ENCODE results near the gene NEK10. TPM values are rescaled to one million over a fixed set of nuclear protein-coding genes. Genes with fewer than 3 reads are reported as not detected.
A peak's percentile ranks its signal among the peaks of the same experiment; 100 is the strongest.

The NEK10 gene
- polyA plus RNA-seq, 2 of the 4 experiments (the other 2 are of a cell fraction) = 1.7 to 2.9 TPM

GRCh38 chr3:27312044-27312668 is 57.0 kb downstream of the NEK10 start (continued):
- peak; percentile 84 for TF ChIP-seq CTCF (IDR thresholded peaks at IDR 0.05)
- no peak for TF ChIP-seq KDM5A (IDR thresholded peaks at IDR 0.05)
- no peak for TF ChIP-seq HOXA7 (CRISPR knock-in tag; IDR thresholded peaks at IDR 0.05)

- H3K9me3 ChIP-seq = peaks cover 11% of the 10 kb centered on the region; the same call in 1 of the 3 replicates
- H3K4me1 ChIP-seq = peaks cover 24% of the 10 kb centered on the region
- 1% methylated on average over 5 of the region's 5 CpGs for WGBS (ENCODE audit: missing lambda C conversion rate)
- peak overlapping the region; percentile 65 to 77 for H3K27ac ChIP-seq
- ChIA-PET POLR2A (interaction anchor here (1.0 kb wide), 1 partner anchor 173 kb away, joined by 4 read pairs; the partner anchor contains the start of gene SLC4A7), CTCF (interaction anchor here (0.7 to 3.2 kb wide), 18 partner anchors 14 to 1011 kb away, joined by 3 to 19 read pairs (median 4); partner anchors contain the start of gene EOMES)
- peak; percentile 99 for ATAC-seq
- TF ChIP-seq HOXB13 (CRISPR knock-in tag; IDR thresholded peaks at IDR 0.05; ENCODE audit: low read depth) = no peak
- no peak for TF ChIP-seq POLR2AphosphoS2 (conservative IDR thresholded peaks at IDR 0.05; ENCODE audit: low read length)
- TF ChIP-seq JUNB (IDR thresholded peaks at IDR 0.05) = peak; percentile 59; the same call in 1 of the 2 replicates
- peak; percentile 66 for TF ChIP-seq FOSL2 (IDR thresholded peaks at IDR 0.05)
- TF ChIP-seq FOSL2 (CRISPR knock-in tag; IDR thresholded peaks at IDR 0.05) = peak; percentile 89
- no peak for TF ChIP-seq RARB (CRISPR knock-in tag; IDR thresholded peaks at IDR 0.05)
- TF ChIP-seq CHD4 (IDR thresholded peaks at IDR 0.05; ENCODE audit: borderline replicate concordance) = no peak
- TF ChIP-seq REST (IDR thresholded peaks at IDR 0.05) = no peak
- TF ChIP-seq CBX2 (IDR thresholded peaks at IDR 0.05; ENCODE audit: borderline replicate concordance, low read depth) = no peak
- TF ChIP-seq MAX (IDR thresholded peaks at IDR 0.05) = peak; percentile 49; the same call in 1 of the 2 replicates
- peak in 1 of 2 experiments; percentile 11; a peak in 1 of 5 replicates for TF ChIP-seq RAD21 (conservative IDR thresholded peaks at IDR 0.05 in 1 of 2, IDR thresholded peaks at IDR 0.05 in 1 of 2)
- peak; percentile 85 for TF ChIP-seq GATA3 (IDR thresholded peaks at IDR 0.05; ENCODE audit: borderline replicate concordance)
- TF ChIP-seq JUN (IDR thresholded peaks at IDR 0.05) = 0 out of 5 replicates have a peak, but pooled peaks of 1 of the 2 experiments have one; percentile 24
- no peak for TF ChIP-seq HDAC2 (IDR thresholded peaks at IDR 0.05)
- TF ChIP-seq MAFK (IDR thresholded peaks at IDR 0.05; ENCODE audit: partially characterized antibody) = peak; percentile 40
- TF ChIP-seq ELK1 (IDR thresholded peaks at IDR 0.05; ENCODE audit: low read depth, low read length) = no peak
- H3K4me3 ChIP-seq = no peak overlapping the region
- peak; percentile 43 for FAIRE-seq
- H3K4me2 ChIP-seq = peak overlapping the region; percentile 52
- DNase-seq (ENCODE audit: low read depth in 1 of 2, low spot score in 1 of 2) = peak; percentile 60 to 86
These were observed 57.8 kb downstream of the NEK10 start for GRCh38 chr3:27311400-27311799.

All from A549 (cell line).